ENCODE data around the gene MIEF2.

GRCh38 chr17:18246109-18246725 lies 14.2 kb upstream of the MIEF2 start:
- TF ChIP-seq CTCF (IDR thresholded peaks at IDR 0.05) = no peak
- no peak for TF ChIP-seq POLR2A (IDR thresholded peaks at IDR 0.05)
- TF ChIP-seq EP300 (IDR thresholded peaks at IDR 0.05) = no peak
- TF ChIP-seq POLR2AphosphoS5 (IDR thresholded peaks at IDR 0.05) = no peak
